ENCODE measurements around the gene FKBP10.

GRCh38 chr17:41797377-41797776 is 15.4 kb upstream of the FKBP10 start:
- TF ChIP-seq CTCF (IDR thresholded peaks at IDR 0.05) (no peak), POLR2A (IDR thresholded peaks at IDR 0.05) (no peak), POLR2AphosphoS5 (IDR thresholded peaks at IDR 0.05) (no peak)

Data from breast epithelium (tissue), 3 donors.